Cardiac muscle cell (in vitro differentiated cells and primary cell): ENCODE data around the gene SEC24A. TPM values are rescaled to one million over a fixed set of nuclear protein-coding genes. Genes with fewer than 3 reads are reported as not detected.
"Not testable (repeated sequence)": the region's sequence is repeated elsewhere in the genome, so short reads cannot be mapped to it uniquely, and the experiment has no call there.

Experiments used
- DNase-seq, 2 donors: peaks; one replicate each; pipeline versions ENCODE4 v3.0.0 to v3.0.0-alpha.2; 2010 to 2017; ENCODE audit warnings: low read depth in 1 of 2, low spot score in 1 of 2
- H3K27ac ChIP-seq: fragments of 200-600 bp; sonication (generic); 2 replicates; pipeline ENCODE4 v1.5.1; 2016
- H3K27me3 ChIP-seq: fragments of 200-600 bp; sonication (generic); 2 replicates; pipeline ENCODE4 v1.6.0; 2016; ENCODE audit warnings: control low read depth
- H3K36me3 ChIP-seq: fragments of 200-600 bp; sonication (generic); 2 replicates; pipeline ENCODE4 v1.5.1; 2016; ENCODE audit warnings: control low read depth
- H3K4me1 ChIP-seq: fragments of 200-600 bp; sonication (generic); 2 replicates; pipeline ENCODE4 v1.8.1; 2017; ENCODE audit warnings: low read depth, mild to moderate bottlenecking, mixed run types
- H3K4me3 ChIP-seq: fragments of 200-600 bp; sonication (generic); 2 replicates; pipeline ENCODE4 v1.5.1; 2016; ENCODE audit warnings: mild to moderate bottlenecking
- H3K9me3 ChIP-seq: fragments of 200-600 bp; sonication (generic); 2 replicates; pipeline ENCODE4 v1.5.1; 2017; ENCODE audit warnings: low read depth, mild to moderate bottlenecking, control low read depth
- polyA plus RNA-seq: library from polyadenylated mRNA; unstranded; fragments of >200 nt; fragmentation: Nextera tagmentation; extraction: Ambion mirVana; gene quantifications from 2 replicates; pipeline ENCODE4 v1.2.1, GENCODE V29; 2016
- total RNA-seq: library from RNA; depleted of rRNA; stranded (reverse); fragments of >200 nt; gene quantifications from 2 replicates; pipeline ENCODE4 v1.2.3, GENCODE V29; 2016
- TF ChIP-seq, protein P1 (sequence below): IDR thresholded peaks from 2 replicates; pipeline ENCODE4 v1.5.1; 2012; ENCODE audit warnings: low read depth, mild to moderate bottlenecking, low read length

The SEC24A gene
- total and polyA plus RNA-seq, 2 experiments from 2014 or later: 9.9 to 11.6 TPM

DNA sequence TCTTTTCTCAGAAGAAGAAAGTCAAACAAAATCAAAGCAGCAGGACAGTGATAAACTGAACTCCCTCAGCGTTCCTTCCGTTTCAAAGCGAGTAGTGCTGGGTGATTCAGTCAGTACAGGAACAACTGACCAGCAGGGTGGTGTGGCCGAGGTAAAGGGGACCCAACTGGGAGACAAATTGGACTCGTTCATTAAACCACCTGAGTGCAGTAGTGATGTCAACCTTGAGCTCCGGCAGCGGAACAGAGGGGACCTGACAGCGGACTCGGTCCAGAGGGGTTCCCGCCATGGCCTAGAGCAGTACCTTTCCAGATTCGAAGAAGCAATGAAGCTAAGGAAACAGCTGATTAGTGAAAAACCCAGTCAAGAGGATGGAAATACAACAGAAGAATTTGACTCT lies 92.5 kb downstream of the SEC24A start:
- no peaks in the 10 kb centered on the region for H3K27me3 ChIP-seq
- TF ChIP-seq, protein P1, sequence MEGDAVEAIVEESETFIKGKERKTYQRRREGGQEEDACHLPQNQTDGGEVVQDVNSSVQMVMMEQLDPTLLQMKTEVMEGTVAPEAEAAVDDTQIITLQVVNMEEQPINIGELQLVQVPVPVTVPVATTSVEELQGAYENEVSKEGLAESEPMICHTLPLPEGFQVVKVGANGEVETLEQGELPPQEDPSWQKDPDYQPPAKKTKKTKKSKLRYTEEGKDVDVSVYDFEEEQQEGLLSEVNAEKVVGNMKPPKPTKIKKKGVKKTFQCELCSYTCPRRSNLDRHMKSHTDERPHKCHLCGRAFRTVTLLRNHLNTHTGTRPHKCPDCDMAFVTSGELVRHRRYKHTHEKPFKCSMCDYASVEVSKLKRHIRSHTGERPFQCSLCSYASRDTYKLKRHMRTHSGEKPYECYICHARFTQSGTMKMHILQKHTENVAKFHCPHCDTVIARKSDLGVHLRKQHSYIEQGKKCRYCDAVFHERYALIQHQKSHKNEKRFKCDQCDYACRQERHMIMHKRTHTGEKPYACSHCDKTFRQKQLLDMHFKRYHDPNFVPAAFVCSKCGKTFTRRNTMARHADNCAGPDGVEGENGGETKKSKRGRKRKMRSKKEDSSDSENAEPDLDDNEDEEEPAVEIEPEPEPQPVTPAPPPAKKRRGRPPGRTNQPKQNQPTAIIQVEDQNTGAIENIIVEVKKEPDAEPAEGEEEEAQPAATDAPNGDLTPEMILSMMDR: no peak
- H3K4me1 ChIP-seq: no peaks in the 10 kb centered on the region
- no peak overlapping the region for H3K27ac ChIP-seq
- no peak overlapping the region for H3K4me3 ChIP-seq
- H3K36me3 ChIP-seq: peaks cover 3% of the 10 kb centered on the region
- no peak for DNase-seq
- H3K9me3 ChIP-seq: no peaks in the 10 kb centered on the region

DNA sequence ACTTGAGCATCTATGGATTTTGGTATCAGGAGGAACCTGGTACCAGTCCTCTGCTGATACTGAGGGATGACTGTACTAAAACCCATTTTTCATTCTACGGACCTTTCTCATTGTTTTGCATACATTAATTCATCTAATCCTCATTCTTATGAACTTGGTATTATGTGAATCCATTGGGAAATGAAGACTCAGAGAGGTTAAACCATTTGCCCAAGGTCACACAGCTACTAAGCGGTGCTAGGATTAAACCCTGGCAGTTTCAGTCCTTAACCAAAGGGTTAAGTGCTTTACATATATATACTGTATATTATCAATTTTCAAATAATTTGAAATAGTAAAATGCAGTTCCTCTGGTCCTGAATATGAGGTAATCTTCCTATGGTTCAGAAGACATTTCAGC lies 93.5 kb downstream of the SEC24A start:
- Histone ChIP-seq H3K4me3 (no peak overlapping the region), H3K27me3 (no peaks in the 10 kb centered on the region), H3K9me3 (no peaks in the 10 kb centered on the region), H3K4me1 (no peaks in the 10 kb centered on the region), H3K36me3 (peaks cover 3% of the 10 kb centered on the region), H3K27ac (no peak overlapping the region)
- no peak for DNase-seq
- TF ChIP-seq, protein P1: no peak

DNA sequence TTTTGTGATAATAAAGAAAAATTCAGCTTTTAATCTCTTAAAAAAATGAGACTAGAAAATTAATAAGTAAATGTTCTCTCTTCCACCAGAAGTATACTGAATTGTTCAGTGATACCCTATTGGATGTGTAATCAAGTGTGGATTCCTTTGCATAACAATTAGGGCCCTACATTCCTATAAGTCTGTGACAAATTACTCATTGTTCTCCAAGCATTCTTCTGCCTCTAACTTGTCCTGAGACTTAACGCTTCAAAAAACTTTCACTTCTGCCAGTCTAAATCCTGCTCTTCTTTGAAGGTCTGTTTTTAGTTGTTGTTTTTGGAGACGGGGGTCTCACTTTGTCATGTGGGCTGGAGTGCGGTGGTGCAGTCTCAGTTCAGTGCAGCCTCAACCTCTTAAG lies 100.8 kb downstream of the SEC24A start:
- Histone ChIP-seq H3K27me3 (no peaks in the 10 kb centered on the region), H3K4me3 (no peak overlapping the region), H3K36me3 (peaks cover 4% of the 10 kb centered on the region), H3K9me3 (no peaks in the 10 kb centered on the region), H3K4me1 (no peaks in the 10 kb centered on the region), H3K27ac (no peak overlapping the region)
- DNase-seq: no peak
- TF ChIP-seq, protein P1: no peak

DNA sequence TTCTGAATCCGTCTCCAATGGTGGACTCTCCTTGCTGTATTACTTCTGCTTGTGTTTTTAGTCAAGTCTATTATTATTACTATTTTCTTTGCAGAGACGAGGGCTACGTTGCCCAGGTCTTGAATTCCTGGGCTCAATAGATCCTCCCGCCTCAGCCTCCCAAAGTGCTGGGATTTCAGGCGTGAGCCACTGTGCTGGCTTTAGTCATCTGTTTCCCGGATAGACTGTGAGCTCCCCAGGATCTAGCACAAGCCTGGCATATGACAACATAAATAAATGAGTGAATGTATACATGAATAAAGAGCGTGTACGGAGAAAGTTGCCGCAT lies 109.6 kb downstream of the SEC24A start:
- no peaks in the 10 kb centered on the region for H3K36me3 ChIP-seq
- no peak overlapping the region for H3K27ac ChIP-seq
- no peak for DNase-seq
- peaks cover 10% of the 10 kb centered on the region for H3K4me1 ChIP-seq
- no peaks in the 10 kb centered on the region for H3K27me3 ChIP-seq
- no peaks in the 10 kb centered on the region for H3K9me3 ChIP-seq
- TF ChIP-seq, protein P1: no peak
- peak overlapping the region; percentile 55 for H3K4me3 ChIP-seq

DNA sequence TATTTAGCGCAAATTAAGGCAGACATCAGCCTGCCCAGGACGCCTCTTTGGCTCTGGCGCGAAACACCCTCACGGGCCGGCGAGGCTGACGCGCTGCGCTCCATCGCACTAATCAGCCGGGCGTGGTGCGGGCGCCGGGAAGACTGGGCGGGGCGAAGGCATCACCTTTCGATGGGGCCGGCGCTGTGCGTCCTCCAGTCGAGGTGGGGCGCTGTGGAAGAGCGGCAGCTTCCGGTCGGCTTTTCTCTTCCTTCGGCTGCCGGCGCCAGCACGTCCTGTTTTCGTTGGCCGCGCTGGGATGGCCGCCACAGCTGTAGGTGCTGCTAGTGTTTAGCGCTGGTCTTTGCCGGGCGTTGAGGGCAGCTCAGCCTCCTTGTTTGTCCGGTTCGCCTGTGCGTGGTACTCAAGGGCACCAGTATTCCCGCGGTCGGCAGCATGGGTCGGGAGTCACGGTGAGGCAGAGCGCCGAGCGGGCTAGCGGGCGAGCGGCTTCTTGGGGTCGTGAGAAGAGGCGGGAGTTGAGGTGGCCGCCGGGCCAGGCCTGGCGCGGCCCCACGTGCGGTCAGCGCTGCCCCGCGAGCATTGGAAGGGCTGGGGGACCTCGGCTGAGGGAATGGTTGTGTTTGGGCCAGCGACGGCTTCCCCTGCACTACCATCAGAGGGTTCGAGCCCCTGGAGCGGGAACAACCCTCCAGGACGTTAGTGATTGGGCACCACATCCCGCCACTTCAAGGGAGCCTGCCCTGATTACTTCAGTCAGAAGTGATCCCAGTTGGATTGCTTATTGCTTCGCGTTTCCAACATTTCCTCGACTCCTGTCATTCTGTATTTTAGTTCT lies 110.1 kb downstream of the SEC24A start, which contains the start of gene DDX46:
TSS of gene DDX46 (plus strand) at position 276 of the 838 bp plus-strand sequence. CDS start at position 436, 160 bp downstream.
- Histone ChIP-seq H3K4me1 (peaks cover 10% of the 10 kb centered on the region), H3K4me3 (peak within 1 kb of the TSS; percentile 55), H3K27ac (peak within 1 kb of the TSS; percentile 63), H3K27me3 (no peaks in the 10 kb centered on the region), H3K36me3 (no peaks in the 10 kb centered on the region), H3K9me3 (no peaks in the 10 kb centered on the region)
- TF ChIP-seq, protein P1: peak; percentile 73
- DNase-seq: peak; percentile 94 to 96

DNA sequence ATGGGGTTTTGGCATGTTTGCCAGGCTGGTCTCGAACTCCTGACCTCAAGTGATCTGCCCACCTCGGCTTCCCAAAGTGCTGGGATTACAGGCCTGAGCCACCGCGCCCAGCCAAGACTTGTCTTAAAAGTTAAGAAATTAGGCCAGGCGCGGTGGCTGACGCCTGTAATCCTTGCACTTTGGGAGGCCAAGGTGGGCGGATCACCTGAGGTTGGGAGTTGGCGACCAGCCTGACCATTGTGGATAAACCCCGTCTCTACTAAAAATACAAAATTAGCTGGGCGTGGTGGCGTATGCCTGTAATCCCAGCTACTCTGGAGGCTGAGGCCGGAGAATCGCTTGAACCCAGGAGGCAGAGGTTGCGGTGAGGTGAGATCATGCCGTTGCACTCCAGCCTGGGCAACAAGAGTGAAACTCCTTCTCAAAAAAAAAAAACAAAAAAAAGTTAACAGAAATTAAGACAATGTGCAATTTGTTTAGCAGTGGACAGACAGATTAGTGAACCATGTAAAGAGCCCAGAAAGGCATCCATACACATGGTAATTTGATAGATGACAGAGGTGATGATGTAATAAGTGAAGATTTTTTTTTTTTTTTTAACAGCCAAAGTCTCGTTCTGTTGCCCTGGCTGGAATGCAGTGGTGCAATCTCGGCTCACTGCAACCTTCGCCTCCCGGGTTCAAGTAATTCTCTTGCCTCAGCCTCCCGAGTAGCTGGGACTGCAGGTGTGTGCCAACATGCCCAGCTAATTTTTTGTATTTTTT lies 119.1 kb downstream of the SEC24A start:
- peaks cover 61% of the 10 kb centered on the region for H3K36me3 ChIP-seq
- H3K4me3 ChIP-seq, H3K27me3 ChIP-seq, H3K4me1 ChIP-seq, H3K27ac ChIP-seq, H3K9me3 ChIP-seq: not testable (repeated sequence)
- DNase-seq: peak in 1 of 2 donors; percentile 4
